Choroid plexus epithelial cell (primary cell): ENCODE measurements around the gene RAB39A.
A peak's percentile ranks its signal among the peaks of the same experiment; 100 is the strongest.
"Not testable (repeated sequence)": the region's sequence is repeated elsewhere in the genome, so short reads cannot be mapped to it uniquely, and the experiment has no call there.

ENCODE experiments used
- DNase-seq: peaks from one replicate; pipeline ENCODE4 v3.0.0-alpha.2; 2010; ENCODE audit warnings: low read depth
- H3K4me3 ChIP-seq: 2 replicates; pipeline ENCODE4 v1.5.1; 2011; ENCODE audit warnings: low read depth, mild to moderate bottlenecking, control low read depth, low read length, moderate library complexity
- CTCF ChIP-seq: conservative IDR thresholded peaks from 2 replicates; pipeline ENCODE4 v1.5.1; 2011; ENCODE audit warnings: low read depth, mild to moderate bottlenecking, control low read depth, inconsistent platforms, low read length, moderate library complexity

RAB39A gene

GRCh38 chr11:107947904-107948303 is 19.7 kb downstream of the RAB39A start:
- DNase-seq = no peak
- no peak overlapping the region for H3K4me3 ChIP-seq
- TF ChIP-seq CTCF = no peak

DNA sequence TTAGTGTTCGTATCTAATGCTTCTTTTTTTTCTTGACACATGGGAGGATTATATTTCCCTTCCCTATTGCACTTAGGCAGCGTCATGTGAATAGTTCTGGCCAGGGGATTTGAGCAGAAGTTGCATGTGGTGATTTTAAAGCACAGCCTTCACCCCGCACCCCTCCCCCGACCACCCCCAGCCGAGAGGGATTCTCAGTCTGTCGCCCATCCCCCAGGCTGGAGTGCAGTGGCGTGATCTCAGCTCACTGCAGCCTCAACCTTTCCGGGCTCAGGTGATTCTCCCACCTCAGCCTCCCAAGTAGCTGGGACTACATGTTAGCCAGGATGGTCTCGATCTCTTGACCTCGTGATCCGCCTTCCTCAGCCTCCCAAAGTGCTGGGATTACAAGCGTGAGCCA is 20.1 kb downstream of the RAB39A start:
- not testable (repeated sequence) for H3K4me3 ChIP-seq, DNase-seq

DNA sequence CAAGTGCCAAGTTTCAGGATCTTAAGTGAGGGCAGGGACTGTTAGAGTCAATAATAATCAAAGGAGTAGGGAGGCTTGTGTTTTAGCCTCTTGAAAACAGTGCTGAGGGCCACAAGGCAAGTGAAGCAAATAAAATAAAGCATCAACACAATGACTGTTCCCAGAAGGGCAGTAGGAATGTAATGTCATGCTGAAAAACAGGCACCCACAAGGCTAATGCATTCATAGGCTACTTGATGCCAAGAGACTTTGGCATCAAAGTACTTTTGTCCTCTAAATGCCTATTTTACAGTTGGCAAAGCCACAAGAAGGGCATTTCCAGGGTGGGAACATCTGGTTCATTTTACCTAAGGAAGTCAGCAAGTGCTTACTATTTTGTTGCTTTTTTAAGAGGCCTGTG is 22.9 kb downstream of the RAB39A start:
- DNase-seq = no peak
- TF ChIP-seq CTCF = no peak
- H3K4me3 ChIP-seq = no peak overlapping the region

GRCh38 chr11:107953446-107953845 is 25.2 kb downstream of the RAB39A start:
- no peak for DNase-seq
- no peak overlapping the region for H3K4me3 ChIP-seq
- TF ChIP-seq CTCF = no peak

GRCh38 chr11:107956543-107956942 is 28.3 kb downstream of the RAB39A start:
- TF ChIP-seq CTCF = no peak
- no peak overlapping the region for H3K4me3 ChIP-seq
- DNase-seq = no peak

DNA sequence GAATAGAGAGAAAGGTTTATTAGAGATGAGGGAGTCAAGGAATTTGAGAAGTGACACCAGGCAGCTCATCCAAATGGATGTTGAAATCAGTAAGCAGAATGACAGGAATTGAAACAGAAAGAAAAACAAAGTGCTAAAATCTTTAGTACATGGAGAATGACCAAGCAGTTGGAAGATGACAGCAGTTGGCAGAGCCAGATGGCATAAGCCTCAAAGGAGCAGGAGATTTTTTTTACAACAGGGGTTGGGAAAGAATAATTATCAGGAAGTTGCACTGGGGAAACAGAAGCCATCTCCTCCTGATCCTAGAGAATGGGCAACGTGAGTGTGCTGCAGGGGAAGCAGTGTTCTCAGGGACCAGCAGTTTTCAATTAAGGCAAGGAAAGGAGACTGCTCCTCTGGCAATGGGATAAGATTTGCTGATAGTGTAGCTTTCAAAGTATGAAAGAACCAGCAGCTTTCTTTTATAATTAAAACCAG is 28.9 kb downstream of the RAB39A start:
- no peak for TF ChIP-seq CTCF
- no peak for DNase-seq
- H3K4me3 ChIP-seq = no peak overlapping the region

- no peak for TF ChIP-seq CTCF
- DNase-seq = no peak
- no peak overlapping the region for H3K4me3 ChIP-seq
Observed at GRCh38 chr11:107961480-107961879, 33.2 kb downstream of the RAB39A start.

GRCh38 chr11:107962181-107962580 is 33.9 kb downstream of the RAB39A start:
- no peak for TF ChIP-seq CTCF
- no peak overlapping the region for H3K4me3 ChIP-seq
- peak; percentile 54 for DNase-seq
